Measurements from ENCODE around the gene SEC16B.

Gene SEC16B

GRCh38 chr1:177909416-177909815, 60.4 kb downstream of the SEC16B start:
- no peak overlapping the region for H3K27ac ChIP-seq
- no peak for TF ChIP-seq CTCF (conservative IDR thresholded peaks at IDR 0.05)

- H3K27ac ChIP-seq: no peak overlapping the region
- no peak for TF ChIP-seq CTCF (conservative IDR thresholded peaks at IDR 0.05)
These were observed 62.9 kb downstream of the SEC16B start for GRCh38 chr1:177907000-177907399.

GRCh38 chr1:177905686-177906085, 64.2 kb downstream of the SEC16B start:
- no peak for TF ChIP-seq CTCF (conservative IDR thresholded peaks at IDR 0.05)
- no peak overlapping the region for H3K27ac ChIP-seq

GRCh38 chr1:177902266-177902665, 67.6 kb downstream of the SEC16B start:
- TF ChIP-seq CTCF (conservative IDR thresholded peaks at IDR 0.05): no peak

GRCh38 chr1:177897998-177898654, 71.7 kb downstream of the SEC16B start:
- H3K27ac ChIP-seq: peak overlapping the region; percentile 63
- TF ChIP-seq CTCF (conservative IDR thresholded peaks at IDR 0.05): no peak

More at GRCh38 chr1:177902266-177902665, 67.6 kb downstream of the SEC16B start:
- no peak overlapping the region; the same call in 1 of the 2 replicates for H3K27ac ChIP-seq

GRCh38 chr1:177897281-177897997, 72.4 kb downstream of the SEC16B start:
- no peak for TF ChIP-seq CTCF (conservative IDR thresholded peaks at IDR 0.05)
- H3K27ac ChIP-seq: peak overlapping the region; percentile 63

All from VCaP (cell line).